ENCODE measurements around the gene AAMP.

DNA sequence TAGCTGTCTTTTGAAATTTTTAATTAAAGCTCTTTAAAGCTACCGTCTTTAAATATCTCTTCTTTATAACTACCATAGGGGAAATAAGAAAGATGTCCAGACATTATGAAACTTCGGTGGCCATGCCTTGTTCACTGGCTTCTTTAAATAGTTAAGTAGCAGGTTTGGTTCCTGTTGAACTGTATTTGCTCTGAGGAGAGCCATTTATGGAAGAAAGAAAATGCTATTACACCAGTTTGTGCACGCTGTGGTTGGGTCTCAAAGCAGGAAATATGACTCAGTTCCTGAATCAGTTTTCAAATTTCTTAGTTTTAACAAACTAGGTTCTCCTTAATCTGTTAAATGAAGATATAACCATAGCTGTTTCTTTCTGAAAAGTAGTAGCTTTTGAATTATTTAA is 40.7 kb downstream of the AAMP start:
- TF ChIP-seq CTCF (IDR thresholded peaks at IDR 0.05) (no peak), ZFX (IDR thresholded peaks at IDR 0.05; ENCODE audit: borderline replicate concordance) (no peak)

Measured in 22Rv1 (cell line).